Daoy (cell line): ENCODE measurements around the gene TBX18. TPM values are rescaled to one million over a fixed set of nuclear protein-coding genes. Genes with fewer than 3 reads are reported as not detected.

ENCODE experiments used
- DNase-seq: peaks from one replicate; pipeline ENCODE4 v3.0.0-alpha.2; 2015; ENCODE audit warnings: low read depth
- total RNA-seq: library from RNA; depleted of rRNA; stranded (reverse); fragments of >200 nt; shearing (Covaris generic); gene quantifications from 2 replicates; pipeline ENCODE4 v1.2.3, GENCODE V29; 2014

TBX18 gene
- total RNA-seq, 1 experiment from 2014 or later, result 8.2 TPM

DNA sequence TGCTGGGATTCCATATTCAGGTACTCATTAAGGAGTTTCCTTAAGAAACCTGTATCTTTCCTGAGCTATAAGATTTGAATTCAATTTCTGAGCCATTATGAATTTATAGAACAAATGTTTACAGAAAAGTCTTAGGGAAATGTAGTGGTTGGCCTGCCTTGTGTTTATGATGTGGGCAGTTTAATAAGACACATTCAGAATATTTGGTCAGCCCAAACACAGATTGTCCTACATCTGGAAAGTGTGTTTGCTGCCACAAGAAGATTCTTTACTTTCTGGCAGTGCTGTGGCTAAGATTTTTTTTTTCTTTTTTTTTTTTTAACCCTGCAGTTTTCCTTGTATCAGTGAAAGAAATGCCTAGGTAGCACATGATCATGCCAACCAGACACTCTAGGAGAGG lies 15.2 kb downstream of the TBX18 start:
- DNase-seq, result no peak

DNA sequence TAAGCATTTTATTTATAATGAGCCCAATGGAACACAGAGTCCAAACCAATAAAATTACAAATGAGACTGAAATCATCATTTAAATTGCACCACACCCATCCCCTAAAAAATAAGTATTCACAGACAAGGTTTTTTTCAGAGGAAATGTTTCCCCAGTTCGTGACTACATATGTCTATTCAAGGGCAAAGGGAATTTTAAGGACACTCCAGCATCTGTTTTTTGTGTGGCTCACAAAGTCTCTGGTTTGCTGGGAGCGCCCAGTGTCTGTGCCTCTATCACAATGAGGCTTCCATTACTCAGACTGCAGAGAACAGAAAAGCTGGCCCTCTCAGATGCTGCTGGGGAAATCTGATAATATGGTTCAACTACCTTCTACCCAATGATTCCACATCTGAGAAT lies 16.0 kb downstream of the TBX18 start:
- DNase-seq, result no peak

DNA sequence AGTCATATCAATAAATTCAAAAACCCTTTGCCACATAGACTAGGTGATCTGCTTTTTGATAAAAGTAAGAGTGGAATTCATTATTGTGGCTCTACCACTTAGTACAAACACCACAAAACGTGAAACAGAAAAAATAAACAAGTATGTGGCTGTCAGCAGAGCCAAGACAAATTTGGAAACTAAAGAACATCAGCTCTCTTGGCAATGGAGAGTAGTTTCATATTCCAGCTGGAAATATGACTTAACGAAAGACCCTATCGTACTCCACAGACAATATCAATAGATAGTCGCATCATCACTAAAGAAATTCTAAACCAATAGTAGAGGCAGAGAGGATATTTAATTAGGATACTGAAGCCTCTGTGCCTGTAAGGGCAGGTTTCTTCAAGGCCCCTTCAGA lies 20.8 kb downstream of the TBX18 start:
- DNase-seq, result no peak

DNA sequence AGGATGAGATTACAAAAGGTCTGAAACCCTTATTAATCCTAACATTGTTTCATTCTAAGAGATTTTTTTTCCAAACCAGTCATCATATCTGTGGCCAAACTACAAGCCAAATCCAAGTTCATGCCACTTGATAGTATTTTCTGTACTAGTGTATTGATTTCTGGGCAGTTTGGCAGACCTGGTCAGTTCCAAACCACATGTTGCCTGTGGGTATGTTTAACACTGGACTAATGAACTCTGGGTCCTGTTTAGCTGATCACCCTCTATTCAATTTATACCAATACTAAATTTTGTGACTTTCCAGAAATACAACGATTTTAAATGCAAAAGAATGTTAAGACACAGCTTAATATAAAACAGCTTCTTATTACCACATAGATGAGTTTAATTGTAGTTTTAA lies 24.0 kb downstream of the TBX18 start:
- no peak for DNase-seq

DNA sequence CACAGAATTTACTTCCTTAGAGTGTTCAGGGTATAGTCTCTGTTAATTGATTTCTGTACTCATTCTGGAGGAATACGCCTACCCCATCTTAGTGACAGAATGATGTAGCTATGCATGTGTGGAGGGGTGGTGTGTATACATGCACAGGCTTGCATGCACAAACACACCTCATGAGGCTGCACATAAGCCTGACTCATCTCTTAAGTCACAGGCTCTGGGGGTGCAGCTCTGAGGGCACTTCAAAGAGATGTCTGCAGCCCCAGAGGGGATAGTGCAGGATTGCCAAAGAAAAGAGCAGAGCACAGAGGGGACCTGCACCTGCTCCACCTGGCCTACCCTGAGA lies 24.6 kb downstream of the TBX18 start:
- peak; percentile 25 for DNase-seq

GRCh38 chr6:84738996-84739865 lies 25.2 kb downstream of the TBX18 start:
- peak; percentile 7 for DNase-seq

- DNase-seq, result no peak
Measured at GRCh38 chr6:84733889-84734288, 30.5 kb downstream of the TBX18 start.

DNA sequence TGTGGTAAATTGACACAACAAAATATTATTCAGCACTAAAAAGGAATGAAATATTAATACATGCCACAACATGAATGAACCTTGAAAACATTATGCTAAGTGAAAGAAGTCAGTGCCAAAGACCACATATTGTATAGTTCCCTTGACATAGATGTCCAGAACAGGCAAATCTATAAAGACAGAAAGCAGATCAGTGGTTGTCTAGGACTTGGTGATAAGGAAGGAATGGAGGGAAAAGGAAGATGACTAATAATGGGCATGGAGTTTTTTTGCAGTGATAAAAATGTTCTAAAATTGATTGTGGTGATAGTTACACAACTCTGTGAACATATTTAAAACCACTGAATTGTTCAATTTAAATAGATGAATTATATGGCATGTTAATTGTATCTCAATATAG lies 32.5 kb downstream of the TBX18 start:
- DNase-seq, result no peak

GRCh38 chr6:84731401-84731800 lies 33.0 kb downstream of the TBX18 start:
- no peak for DNase-seq

DNA sequence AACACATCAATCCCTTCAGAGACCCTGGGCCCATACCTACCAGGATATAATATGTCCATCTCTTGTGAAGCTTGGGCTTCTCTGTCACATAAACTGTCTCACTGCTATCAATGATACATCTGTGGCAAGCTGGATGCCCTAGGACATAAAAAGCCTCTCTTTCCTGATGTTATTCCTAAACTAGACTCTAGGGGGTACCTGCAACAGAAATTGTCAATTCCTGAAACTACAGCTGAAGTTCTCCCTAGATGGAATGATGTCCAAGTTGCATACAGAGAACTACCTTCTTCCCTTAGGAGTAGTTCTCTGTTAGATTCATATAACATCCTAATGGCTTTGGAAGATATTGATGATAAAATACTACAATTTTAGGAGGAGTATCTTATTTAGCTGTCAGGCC lies 35.8 kb downstream of the TBX18 start:
- DNase-seq, result peak; percentile 16

- no peak for DNase-seq
Measured at GRCh38 chr6:84719152-84719551, 45.2 kb downstream of the TBX18 start.

- no peak for DNase-seq
Measured at GRCh38 chr6:84718038-84718955, 46.1 kb downstream of the TBX18 start.

DNA sequence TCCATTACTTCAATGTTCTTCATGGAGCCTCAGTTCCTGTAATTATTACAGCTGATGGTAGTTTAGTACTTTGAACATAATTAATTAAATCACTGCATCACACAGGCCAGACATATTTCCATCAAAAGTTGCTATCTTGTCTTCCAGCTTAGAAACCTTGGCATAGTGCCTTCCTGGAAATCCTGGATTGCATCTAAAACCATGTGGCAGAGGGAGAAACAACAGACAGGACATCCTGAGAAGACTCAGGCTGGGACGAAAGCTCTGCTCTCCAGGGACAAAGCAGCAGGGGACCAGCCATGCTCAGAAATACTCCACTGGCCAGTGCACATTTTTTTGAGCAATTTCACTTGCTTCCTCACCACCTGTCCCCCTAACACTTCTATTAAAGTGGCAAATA lies 55.3 kb downstream of the TBX18 start:
- no peak for DNase-seq

DNA sequence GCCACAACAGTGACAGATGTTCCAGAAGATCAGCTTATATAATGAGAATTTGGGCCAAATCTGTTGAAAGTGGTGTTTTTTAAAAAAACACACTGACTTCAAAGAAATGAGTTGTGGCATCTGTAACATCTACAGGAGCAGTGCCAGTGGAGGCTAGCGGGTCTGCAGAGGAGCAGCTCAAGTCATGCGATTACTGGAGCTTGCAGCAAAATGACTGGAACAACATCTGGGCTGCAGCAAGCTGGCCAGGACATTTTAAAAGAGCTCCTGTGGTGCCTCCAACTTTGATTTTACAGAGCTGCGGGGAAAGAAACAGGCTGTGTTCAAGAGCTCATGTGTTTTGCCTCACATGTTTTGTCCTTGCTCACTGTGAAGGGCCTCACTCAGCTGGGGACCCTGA lies 57.2 kb downstream of the TBX18 start:
- no peak for DNase-seq

DNA sequence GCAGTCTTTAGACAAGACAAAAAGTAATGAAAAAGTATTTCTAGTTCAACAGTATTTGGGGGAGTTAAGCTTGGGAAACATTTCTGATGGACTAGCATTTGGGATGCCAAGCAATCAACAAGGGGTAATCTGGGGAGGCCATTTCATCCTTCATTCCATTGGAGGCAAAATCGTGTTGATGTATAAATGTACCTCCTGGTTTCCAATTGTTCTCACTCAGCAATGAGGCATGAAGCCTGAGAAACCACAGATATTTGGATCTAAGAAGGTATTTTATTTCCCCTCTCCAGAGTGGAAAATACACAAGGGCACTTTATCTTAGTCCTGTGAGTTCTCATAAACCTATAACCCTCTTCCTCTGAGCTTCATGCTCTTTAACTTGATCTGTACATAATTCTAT lies 68.2 kb downstream of the TBX18 start:
- DNase-seq, result no peak

GRCh38 chr6:84691978-84692623 lies 72.3 kb downstream of the TBX18 start:
- DNase-seq, result no peak

DNA sequence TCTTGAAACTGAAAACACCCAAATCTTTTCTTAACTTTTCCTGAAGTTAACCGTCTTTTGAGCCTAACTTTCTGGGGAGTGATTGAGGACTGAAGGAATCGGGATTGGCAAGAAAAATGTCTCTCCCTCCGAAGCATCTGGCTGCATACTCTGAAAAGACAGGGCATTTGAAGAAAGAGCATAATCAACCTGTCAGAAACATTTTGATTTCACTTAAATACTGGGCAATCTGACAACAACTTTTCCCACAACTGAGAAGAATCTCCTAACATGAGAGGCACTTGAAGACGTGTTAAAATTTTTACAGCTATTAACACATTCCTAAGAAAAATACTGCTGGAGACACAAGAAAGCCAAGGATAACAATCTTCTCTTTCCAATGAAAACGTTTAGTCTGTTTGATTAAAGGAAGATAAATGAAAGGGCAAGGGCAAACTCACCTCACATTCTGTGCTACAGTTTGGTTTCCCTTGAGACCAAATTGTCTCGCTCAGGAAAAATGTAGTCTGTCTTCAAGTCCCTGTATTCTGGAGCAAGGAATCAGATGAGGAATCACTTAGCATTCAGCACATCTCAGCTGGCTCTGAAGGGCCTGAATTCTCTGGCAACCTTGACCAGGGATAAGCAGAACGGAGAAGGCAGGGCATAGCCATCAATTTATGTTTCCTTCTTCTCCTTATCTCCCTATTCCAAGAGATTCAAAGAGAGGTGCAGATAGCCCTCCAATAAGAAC lies 76.1 kb downstream of the TBX18 start:
- no peak for DNase-seq

DNA sequence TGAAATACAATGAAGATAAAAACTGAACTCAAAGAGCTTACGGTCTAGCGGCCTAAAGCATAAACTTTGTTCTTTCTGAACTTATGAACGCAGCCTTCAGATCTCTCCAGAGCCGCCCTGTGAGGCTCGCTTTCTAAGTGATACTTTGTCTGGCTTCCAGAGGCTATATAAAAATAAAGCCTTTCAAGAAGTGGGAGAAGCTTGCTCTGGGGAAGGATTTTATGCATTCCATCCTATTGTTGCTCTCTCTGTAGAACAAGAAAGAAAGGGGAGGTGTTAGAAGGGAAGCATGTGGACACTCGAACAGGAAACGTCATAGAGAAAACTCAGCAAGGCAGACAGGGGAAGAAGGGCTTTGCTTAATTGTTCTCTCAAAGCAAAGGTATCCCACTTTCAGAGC lies 77.0 kb downstream of the TBX18 start:
- no peak for DNase-seq

- no peak for DNase-seq
Measured at GRCh38 chr6:84685983-84686584, 78.3 kb downstream of the TBX18 start.

DNA sequence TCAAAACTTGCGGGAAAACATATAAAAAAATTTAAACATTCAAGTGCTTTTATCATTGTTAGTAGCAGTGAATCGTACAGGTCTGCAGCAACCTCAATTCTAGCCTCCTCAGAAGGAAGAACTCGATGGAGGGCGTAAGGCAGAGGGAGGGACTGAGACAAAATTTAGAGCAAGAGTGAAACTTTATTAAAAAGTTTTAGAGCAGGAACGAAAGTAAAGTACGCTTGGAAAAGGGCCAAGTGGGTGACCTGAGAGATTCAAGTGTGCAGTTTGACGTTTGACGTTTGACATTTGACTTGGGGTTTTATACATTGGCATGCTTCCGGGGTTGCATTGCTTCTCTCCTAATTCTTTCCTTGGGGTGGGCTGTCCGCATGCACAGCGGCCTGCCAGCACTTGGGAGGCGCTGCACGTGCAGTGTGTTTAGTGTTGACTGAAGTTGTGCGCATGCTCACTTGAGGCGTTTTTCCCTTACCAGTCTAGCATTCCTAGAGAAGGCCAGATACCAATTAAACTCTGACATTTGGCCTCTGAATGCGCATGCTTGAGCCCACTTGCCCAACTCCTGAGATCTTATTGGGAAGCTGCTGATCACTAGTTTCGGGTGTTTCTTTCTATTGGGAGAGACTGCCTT lies 82.6 kb downstream of the TBX18 start:
- DNase-seq, result peak; percentile 24

- DNase-seq, result no peak
Measured at GRCh38 chr6:84675651-84676050, 88.7 kb downstream of the TBX18 start.
